ENCODE measurements around the gene MRPS23.

Gene MRPS23

DNA sequence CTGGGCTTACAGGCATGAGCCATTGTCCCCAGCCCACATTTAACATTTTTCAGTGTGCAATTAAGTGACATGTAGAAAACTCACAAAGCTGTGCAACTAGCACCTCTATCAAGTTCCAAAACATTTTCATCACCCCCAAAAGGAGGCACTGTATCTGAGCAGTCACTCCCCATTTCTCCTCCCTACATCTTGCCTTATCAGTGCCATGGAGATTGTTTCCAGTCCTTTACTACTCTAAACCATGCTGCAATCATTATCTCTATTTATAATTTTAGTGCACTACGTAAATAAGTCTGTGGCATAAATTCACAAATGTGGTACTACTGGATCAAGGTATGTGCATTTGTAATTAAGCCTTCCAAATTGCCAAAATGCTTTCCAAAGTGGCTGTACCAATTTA is 7.6 kb downstream of the MRPS23 start:
- peaks cover 9% of the 10 kb centered on the region; the same call in 1 of the 2 replicates for H3K36me3 ChIP-seq (ENCODE audit: low read length)
- no peak overlapping the region for H3K4me3 ChIP-seq (ENCODE audit: insufficient read depth, low read length, poor library complexity, severe bottlenecking)
- no peaks in the 10 kb centered on the region for H3K79me2 ChIP-seq (ENCODE audit: insufficient read depth, low read length)
- no peaks in the 10 kb centered on the region for H3K9me3 ChIP-seq (ENCODE audit: insufficient read depth, low read length)
- no peak overlapping the region for H3K4me2 ChIP-seq (ENCODE audit: low read depth, low read length, poor library complexity, severe bottlenecking)
- no peaks in the 10 kb centered on the region for H3K9me2 ChIP-seq (replicated peaks; ENCODE audit: insufficient read depth, low read length)
- no peak overlapping the region for H2AFZ ChIP-seq (ENCODE audit: low read depth, low read length, severe bottlenecking)
- no peaks in the 10 kb centered on the region for H3F3A ChIP-seq (ENCODE audit: insufficient read depth)
- no peak overlapping the region for H3K27ac ChIP-seq (ENCODE audit: low read depth, low read length)
- TF ChIP-seq, protein P1, sequence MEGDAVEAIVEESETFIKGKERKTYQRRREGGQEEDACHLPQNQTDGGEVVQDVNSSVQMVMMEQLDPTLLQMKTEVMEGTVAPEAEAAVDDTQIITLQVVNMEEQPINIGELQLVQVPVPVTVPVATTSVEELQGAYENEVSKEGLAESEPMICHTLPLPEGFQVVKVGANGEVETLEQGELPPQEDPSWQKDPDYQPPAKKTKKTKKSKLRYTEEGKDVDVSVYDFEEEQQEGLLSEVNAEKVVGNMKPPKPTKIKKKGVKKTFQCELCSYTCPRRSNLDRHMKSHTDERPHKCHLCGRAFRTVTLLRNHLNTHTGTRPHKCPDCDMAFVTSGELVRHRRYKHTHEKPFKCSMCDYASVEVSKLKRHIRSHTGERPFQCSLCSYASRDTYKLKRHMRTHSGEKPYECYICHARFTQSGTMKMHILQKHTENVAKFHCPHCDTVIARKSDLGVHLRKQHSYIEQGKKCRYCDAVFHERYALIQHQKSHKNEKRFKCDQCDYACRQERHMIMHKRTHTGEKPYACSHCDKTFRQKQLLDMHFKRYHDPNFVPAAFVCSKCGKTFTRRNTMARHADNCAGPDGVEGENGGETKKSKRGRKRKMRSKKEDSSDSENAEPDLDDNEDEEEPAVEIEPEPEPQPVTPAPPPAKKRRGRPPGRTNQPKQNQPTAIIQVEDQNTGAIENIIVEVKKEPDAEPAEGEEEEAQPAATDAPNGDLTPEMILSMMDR (IDR thresholded peaks at IDR 0.05; ENCODE audit: insufficient read depth, low read length, poor library complexity, severe bottlenecking), result no peak
- TF ChIP-seq EZH2phosphoT487 (conservative IDR thresholded peaks at IDR 0.05; ENCODE audit: low read length), result no peak
- H3K27me3 ChIP-seq (ENCODE audit: low read length), result no peaks in the 10 kb centered on the region
- no peak overlapping the region for H3K9ac ChIP-seq (ENCODE audit: low read length)
- 0 out of 2 replicates have a peak, but pooled peaks cover 3% of the 10 kb centered on the region for H4K20me1 ChIP-seq (ENCODE audit: low read depth, low read length)

DNA sequence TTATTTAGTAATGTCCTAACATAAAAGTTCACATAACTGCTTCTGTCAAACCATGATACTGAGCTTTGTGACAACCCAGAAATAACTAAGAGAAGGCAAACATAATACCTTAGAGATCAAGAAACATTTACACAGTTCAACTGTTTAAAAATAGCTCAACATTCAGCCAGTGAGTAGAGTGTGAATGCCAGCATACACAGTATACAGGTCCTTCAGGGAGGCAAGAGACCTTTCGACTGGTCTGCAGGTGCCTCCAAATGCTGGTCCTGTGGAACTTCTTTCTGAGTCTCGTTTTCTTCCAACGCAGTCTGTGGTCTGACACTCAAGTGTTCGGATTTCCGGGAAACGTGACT is 10.3 kb downstream of the MRPS23 start:
- Histone ChIP-seq H3K79me2 (ENCODE audit: insufficient read depth, low read length) (no peaks in the 10 kb centered on the region), H3K27me3 (ENCODE audit: low read length) (no peaks in the 10 kb centered on the region), H2AFZ (ENCODE audit: low read depth, low read length, severe bottlenecking) (no peak overlapping the region), H3K27ac (ENCODE audit: low read depth, low read length) (no peak overlapping the region), H3K9me2 (replicated peaks; ENCODE audit: insufficient read depth, low read length) (no peaks in the 10 kb centered on the region), H3K9ac (ENCODE audit: low read length) (no peak overlapping the region), H3K4me3 (ENCODE audit: insufficient read depth, low read length, poor library complexity, severe bottlenecking) (no peak overlapping the region), H4K20me1 (ENCODE audit: low read depth, low read length) (0 out of 2 replicates have a peak, but pooled peaks cover 3% of the 10 kb centered on the region), H3K36me3 (ENCODE audit: low read length) (peaks cover 9% of the 10 kb centered on the region; the same call in 1 of the 2 replicates), H3K9me3 (ENCODE audit: insufficient read depth, low read length) (no peaks in the 10 kb centered on the region), H3F3A (ENCODE audit: insufficient read depth) (no peaks in the 10 kb centered on the region), H3K4me2 (ENCODE audit: low read depth, low read length, poor library complexity, severe bottlenecking) (no peak overlapping the region)
- no peak for TF ChIP-seq EZH2phosphoT487 (conservative IDR thresholded peaks at IDR 0.05; ENCODE audit: low read length)
- TF ChIP-seq, protein P1 (IDR thresholded peaks at IDR 0.05; ENCODE audit: insufficient read depth, low read length, poor library complexity, severe bottlenecking), result no peak

DNA sequence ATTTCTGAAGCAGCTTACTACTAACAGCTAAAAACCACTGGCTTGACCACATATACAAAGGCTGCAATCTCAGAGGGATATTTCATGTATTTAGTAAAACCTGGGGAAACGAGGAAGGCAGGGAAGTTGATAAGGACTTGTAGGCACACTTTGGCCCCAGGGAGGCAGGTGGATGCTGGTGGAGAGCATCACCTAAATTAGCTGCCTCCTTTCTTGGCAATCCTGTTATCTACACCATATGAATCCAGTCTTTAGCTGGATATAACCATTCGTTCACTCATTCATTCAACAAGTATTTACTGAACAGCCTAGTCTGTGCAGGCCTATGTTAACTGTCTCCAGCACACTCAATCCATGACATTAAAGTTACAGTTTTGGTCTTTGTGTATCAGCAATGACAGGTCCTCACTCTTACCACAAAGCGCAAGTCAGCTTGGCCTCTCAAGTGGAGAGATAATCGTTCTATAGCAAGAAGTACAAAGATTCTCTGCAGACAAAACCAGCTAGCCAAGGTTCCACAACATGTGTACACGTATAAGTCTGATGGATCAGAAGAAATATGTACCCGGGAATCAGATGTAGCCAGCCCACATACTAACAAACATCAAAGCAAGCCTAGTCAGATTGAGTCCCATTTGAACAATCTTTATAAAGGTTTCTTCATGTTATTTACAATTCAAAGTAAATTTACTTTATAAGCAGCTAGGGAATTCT is 10.8 kb downstream of the MRPS23 start:
- H3K79me2 ChIP-seq (ENCODE audit: insufficient read depth, low read length), result no peaks in the 10 kb centered on the region
- no peaks in the 10 kb centered on the region for H3K9me3 ChIP-seq (ENCODE audit: insufficient read depth, low read length)
- H3K4me2 ChIP-seq (ENCODE audit: low read depth, low read length, poor library complexity, severe bottlenecking), result no peak overlapping the region
- H2AFZ ChIP-seq (ENCODE audit: low read depth, low read length, severe bottlenecking), result no peak overlapping the region
- H4K20me1 ChIP-seq (ENCODE audit: low read depth, low read length), result 0 out of 2 replicates have a peak, but pooled peaks cover 3% of the 10 kb centered on the region
- no peaks in the 10 kb centered on the region for H3K27me3 ChIP-seq (ENCODE audit: low read length)
- no peak overlapping the region for H3K9ac ChIP-seq (ENCODE audit: low read length)
- peaks cover 9% of the 10 kb centered on the region; the same call in 1 of the 2 replicates for H3K36me3 ChIP-seq (ENCODE audit: low read length)
- H3K9me2 ChIP-seq (replicated peaks; ENCODE audit: insufficient read depth, low read length), result no peaks in the 10 kb centered on the region
- no peaks in the 10 kb centered on the region for H3F3A ChIP-seq (ENCODE audit: insufficient read depth)
- H3K4me3 ChIP-seq (ENCODE audit: insufficient read depth, low read length, poor library complexity, severe bottlenecking), result no peak overlapping the region
- no peak overlapping the region for H3K27ac ChIP-seq (ENCODE audit: low read depth, low read length)
- TF ChIP-seq EZH2phosphoT487 (conservative IDR thresholded peaks at IDR 0.05; ENCODE audit: low read length), result no peak
- TF ChIP-seq, protein P1 (IDR thresholded peaks at IDR 0.05; ENCODE audit: insufficient read depth, low read length, poor library complexity, severe bottlenecking), result no peak

All from SU-DHL-6 (cell line).